Measurements from ENCODE around the gene FAM53B.

DNA sequence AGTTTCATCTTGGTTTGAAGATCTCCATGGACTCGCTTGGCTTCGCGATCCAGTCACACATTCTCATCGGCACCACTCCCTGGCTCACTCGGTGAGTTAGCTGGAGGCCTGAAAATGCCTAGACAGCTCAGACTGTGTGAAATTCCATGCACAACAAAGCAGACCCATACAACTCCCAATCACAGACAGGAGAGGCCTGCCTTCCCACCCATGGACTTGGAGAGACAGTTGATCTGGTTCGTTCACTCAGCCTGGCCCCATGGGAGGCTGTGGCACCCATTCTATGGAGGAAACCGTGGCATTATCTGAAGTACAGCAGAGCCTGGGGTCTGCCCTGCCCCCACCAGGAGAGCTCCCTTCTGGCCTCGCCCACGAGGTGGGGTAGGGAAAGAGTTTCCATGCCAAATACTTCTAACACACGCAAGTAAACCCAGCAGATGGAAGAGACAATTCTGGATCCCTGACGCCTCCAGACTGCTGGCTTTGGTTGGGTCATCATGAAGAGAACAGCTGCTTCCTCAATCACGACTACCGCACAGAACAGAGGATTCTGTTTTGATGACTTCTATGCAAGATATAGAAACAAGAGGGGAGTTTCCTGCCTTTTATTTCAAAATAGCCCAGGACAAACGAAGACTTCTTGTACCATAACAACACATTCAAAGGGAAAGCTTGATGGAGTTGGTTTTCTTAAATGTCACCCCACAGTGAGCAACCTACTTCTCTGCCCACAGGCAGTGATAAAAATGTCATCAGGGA lies 15.9 kb downstream of the FAM53B start:
- TF ChIP-seq POLR2A (IDR thresholded peaks at IDR 0.05; ENCODE audit: low read length) (no peak), GATA1 (IDR thresholded peaks at IDR 0.05; ENCODE audit: low read depth, low read length) (no peak)

Data from erythroblast (primary cell).